GM18870 (cell line): ENCODE data around the gene CLRN2.
"Not testable (repeated sequence)": the region's sequence is repeated elsewhere in the genome, so short reads cannot be mapped to it uniquely, and the experiment has no call there.

Experiments used
- ATAC-seq: cut with Tn5 transposase; IDR thresholded peaks from one replicate; pipeline ENCODE4 v1.9.1; 2021; ENCODE audit warnings: moderate library complexity; ENCODE audit not compliant: unreplicated experiment

The CLRN2 gene

GRCh38 chr4:17544205-17544604 lies 29.2 kb downstream of the CLRN2 start:
- ATAC-seq, result no peak

- ATAC-seq, result no peak
Measured at GRCh38 chr4:17544831-17545234, 29.9 kb downstream of the CLRN2 start.

GRCh38 chr4:17545374-17546140 lies 30.6 kb downstream of the CLRN2 start:
- ATAC-seq, result no peak

- no peak for ATAC-seq
Measured at GRCh38 chr4:17546222-17546621, 31.3 kb downstream of the CLRN2 start.

GRCh38 chr4:17546678-17547077 lies 31.7 kb downstream of the CLRN2 start:
- ATAC-seq, result no peak

- ATAC-seq, result no peak
Measured at GRCh38 chr4:17550549-17550948, 35.6 kb downstream of the CLRN2 start.

GRCh38 chr4:17552427-17552826 lies 37.5 kb downstream of the CLRN2 start:
- no peak for ATAC-seq

- ATAC-seq, result no peak
Measured at GRCh38 chr4:17554568-17554967, 39.6 kb downstream of the CLRN2 start.

- no peak for ATAC-seq
Measured at GRCh38 chr4:17556498-17556897, 41.5 kb downstream of the CLRN2 start.

- ATAC-seq, result no peak
Measured at GRCh38 chr4:17557880-17558279, 42.9 kb downstream of the CLRN2 start.

- no peak for ATAC-seq
Measured at GRCh38 chr4:17558941-17559708, 44.2 kb downstream of the CLRN2 start.

- no peak for ATAC-seq
Measured at GRCh38 chr4:17559709-17560048, 44.7 kb downstream of the CLRN2 start.

GRCh38 chr4:17560065-17560673 lies 45.2 kb downstream of the CLRN2 start:
- ATAC-seq, result no peak

GRCh38 chr4:17561195-17561909 lies 46.4 kb downstream of the CLRN2 start:
- ATAC-seq, result no peak

GRCh38 chr4:17562157-17562556 lies 47.2 kb downstream of the CLRN2 start:
- ATAC-seq, result no peak

GRCh38 chr4:17565846-17566245 lies 50.9 kb downstream of the CLRN2 start:
- no peak for ATAC-seq

GRCh38 chr4:17567271-17567670 lies 52.3 kb downstream of the CLRN2 start:
- ATAC-seq, result no peak

- ATAC-seq, result no peak
Measured at GRCh38 chr4:17574206-17574605, 59.2 kb downstream of the CLRN2 start.

- not testable (repeated sequence) for ATAC-seq
Measured at GRCh38 chr4:17575177-17575576, 60.2 kb downstream of the CLRN2 start.
